D341Med (cell line): ENCODE measurements around the gene LMAN2L.

Experiments
- DNase-seq: peaks from one replicate; pipeline ENCODE4 v3.0.0; 2012; ENCODE audit warnings: low spot score

Gene LMAN2L

DNA sequence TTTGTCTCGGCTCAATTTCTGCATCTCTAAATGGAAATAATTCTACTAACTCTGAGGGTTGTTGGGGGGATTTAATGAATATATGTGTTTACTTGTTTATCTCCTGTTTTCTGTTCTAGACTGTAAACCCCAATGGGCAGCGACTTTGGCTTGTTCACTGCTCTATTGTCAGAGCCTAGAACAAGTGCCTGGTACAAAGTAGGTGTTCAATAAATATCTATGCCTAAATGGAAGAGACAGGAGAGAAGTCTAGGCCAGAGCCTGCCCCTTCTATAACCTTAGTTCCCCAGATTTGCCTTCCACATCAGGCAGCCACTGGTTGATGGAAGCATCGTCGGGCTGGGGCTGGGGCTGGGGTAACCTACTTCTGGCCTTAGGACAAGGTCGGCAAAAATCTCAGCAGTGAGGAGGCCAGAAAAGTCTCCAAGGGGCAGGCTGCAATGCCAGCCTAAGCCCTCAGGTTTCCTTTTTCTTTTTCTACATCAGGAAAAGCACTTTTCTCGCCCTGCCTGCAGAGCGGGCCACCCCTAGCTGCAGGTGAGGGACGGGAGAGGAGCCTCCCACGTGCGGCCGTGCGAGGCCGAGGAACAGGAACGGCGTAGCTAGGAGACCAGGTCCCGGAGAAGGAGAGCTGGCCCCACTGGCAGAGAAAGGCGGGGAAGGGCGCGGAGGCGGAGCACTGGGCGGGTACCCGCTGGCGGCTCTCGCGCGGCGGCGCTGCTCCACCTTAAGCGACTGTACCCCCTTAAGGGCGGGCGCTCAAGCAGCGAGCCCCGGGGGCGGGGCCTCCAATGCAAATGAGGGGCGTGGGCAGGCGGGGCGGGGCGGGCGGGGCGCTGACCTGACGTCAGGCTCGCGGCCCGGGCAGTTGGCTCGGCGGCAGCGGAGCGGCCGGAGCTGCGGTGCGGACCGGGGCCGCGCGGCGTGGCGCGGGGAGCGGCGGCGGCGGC, 20.4 kb upstream of the LMAN2L start, which contains the start of gene CNNM4:
CNNM4 (plus strand) TSS at position 867 of the 950 bp plus-strand sequence. CDS start 98 bp downstream, outside the sequence.
- peak; percentile 95 for DNase-seq

GRCh38 chr2:96759548-96759947, 19.7 kb upstream of the LMAN2L start:
- no peak for DNase-seq

DNA sequence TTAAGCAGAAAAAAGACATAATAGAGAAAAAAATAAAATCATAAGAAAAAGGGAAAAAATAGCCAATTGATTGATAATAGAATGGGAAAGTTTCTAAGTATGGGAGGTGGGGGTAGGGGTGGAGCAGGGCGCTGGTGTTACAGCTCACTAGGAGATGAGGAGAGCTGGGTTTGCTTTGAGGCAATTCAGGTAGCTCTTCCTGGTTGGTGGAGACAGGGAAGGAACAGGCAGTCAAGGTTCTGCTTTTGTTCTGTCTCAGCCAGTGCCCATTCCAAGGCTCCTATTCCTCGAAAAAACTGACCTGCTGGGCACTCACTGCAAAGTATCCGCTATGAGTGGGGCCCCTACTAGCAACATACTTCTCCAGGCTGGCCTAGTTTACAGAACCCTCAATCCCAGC, 19.1 kb upstream of the LMAN2L start:
- no peak for DNase-seq

DNA sequence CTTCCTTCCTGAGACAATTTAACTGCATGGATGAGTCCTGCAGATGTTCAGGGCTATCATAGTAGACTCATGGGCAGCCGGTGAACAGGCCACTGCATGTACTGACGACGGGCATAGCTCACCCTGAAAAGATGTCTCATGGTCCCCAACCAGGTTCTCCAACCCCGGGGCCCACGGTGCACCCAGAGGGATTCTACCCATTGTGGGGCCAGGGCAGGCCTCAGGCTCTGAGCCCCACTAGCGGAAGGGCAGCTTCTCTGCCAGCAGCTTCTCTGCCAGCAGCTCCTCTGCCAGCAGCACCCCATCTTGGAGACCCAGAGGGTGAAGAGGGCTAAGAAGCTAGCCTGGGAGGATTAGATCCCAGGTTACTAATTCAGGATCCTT, 17.6 kb upstream of the LMAN2L start:
- no peak for DNase-seq

DNA sequence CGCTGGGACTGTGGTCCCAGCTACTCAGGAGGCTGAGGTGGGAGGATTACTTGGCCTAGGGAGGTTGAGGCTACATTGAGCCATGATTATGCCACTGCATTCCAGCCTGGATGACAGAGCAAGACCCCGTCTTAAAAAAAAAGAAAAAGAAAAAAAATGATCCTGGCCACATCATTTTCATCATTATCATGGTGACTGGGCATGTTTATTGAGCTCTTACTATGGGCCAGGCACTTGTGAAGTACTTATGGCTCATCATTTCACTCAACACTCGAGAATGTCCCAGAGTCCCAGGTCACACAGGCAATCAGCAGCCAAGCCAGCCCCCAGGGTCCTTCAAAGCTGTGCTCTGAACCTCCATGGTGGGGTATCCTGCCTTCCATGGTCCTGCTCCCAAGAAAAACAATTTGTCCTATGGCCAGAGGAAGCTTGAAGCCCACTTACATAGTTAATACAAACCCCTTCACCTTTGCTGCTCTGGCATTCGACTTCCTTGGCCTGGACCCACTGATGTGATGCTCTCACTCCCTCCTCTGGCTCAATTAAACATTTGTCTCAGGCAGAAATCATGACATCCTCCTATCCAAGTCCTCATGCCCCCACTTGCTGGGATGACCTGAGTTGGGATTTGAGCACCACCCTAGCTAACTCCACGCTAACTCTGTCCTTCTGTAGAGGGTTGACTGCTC, 17.1 kb upstream of the LMAN2L start:
- no peak for DNase-seq

GRCh38 chr2:96754317-96754716, 14.5 kb upstream of the LMAN2L start:
- no peak for DNase-seq

GRCh38 chr2:96753661-96754282, 13.9 kb upstream of the LMAN2L start:
- no peak for DNase-seq

GRCh38 chr2:96751800-96752199, 11.9 kb upstream of the LMAN2L start:
- no peak for DNase-seq

DNA sequence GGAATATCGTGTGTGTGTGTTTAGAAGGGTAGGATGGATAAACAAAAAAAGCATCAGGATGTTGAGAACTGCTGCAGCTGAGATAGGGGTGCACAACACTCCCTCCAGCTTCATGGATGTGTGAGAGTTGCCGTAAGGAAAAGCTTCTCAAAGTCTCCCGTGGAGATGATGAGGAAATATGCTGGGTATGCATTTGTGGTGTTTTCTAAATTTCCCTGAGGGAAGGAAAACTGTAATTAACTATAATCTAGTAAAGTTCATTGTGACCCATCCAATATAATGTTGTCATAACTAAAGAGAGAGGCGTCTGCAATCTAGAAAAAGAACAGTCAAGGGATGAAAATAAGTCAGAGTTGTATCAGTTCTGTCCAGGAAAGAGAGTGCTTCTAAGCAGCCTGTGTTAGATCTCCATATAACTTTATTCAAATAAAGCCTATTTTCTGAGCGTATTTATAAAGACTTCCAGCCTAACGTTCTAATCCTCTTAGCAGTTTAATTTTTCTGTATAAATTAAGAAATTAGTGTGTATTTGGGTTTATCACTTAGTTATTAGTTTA, 7.3 kb upstream of the LMAN2L start:
- DNase-seq, result no peak

- DNase-seq, result no peak
Observed at GRCh38 chr2:96739076-96739632, 710 bp downstream of the LMAN2L start.

GRCh38 chr2:96737831-96738230, 2.0 kb downstream of the LMAN2L start:
- DNase-seq, result no peak

DNA sequence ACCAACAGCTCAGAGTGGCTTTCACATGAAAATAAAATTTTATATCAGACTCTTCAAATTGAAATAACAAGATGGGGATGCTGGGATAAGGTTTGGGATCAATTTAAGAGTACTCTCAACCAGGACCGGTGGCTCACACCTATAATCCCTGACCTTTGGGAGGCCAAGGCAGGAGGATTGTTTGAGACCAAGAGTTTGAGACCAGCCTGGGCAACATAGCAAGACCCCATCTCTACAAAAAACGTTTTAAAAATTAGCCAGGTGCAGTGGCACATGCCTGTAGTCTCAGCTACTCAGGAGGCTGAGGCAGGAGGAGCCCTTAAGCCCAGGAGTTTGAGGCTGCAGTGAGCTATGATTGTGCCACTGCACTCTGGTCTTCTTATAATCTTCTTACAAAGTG, 2.6 kb downstream of the LMAN2L start:
- DNase-seq, result no peak

GRCh38 chr2:96734880-96735583, 4.8 kb downstream of the LMAN2L start:
- DNase-seq, result no peak

GRCh38 chr2:96733931-96734330, 5.9 kb downstream of the LMAN2L start:
- no peak for DNase-seq

GRCh38 chr2:96730212-96730611, 9.7 kb downstream of the LMAN2L start:
- DNase-seq, result no peak

DNA sequence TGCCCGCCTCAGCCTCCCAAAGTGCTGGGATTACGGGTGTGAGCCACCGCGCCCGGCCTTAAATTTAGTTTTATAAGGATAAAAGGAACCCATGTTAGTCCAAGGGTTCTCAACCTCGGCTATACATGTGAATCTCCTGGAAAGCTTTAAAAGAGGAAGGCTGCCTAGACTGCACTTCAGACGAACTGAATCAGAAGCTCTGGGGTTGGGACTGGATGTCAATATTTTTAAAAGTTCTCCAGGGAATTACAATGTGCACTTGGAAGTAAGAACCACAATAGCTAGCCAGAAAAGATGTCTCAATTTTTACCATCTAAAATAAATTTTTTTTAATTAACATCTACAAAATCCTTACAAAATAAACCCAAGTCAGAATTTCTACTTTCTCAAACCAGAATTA, 10.1 kb downstream of the LMAN2L start:
- no peak for DNase-seq

GRCh38 chr2:96727431-96727830, 12.4 kb downstream of the LMAN2L start:
- no peak for DNase-seq

GRCh38 chr2:96726131-96726530, 13.7 kb downstream of the LMAN2L start:
- no peak for DNase-seq

DNA sequence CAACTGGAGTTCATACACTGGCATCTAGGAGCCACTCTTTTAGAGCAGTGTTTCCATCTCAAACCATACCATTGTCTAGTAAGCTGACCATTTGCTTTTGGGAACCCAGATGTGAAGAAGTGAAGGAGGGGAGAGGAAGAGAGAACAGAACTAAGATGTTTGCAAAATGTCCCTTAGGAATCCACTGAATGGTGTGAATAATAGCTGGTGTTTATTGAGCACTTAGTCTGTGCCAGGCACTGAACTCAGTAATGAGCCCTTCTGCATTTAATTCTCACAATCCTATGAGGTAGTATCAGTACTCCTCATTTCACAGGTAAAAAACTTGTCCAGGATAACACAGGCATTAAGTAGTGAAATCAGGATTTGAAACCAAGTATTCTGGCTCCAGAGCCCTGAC, 23.5 kb downstream of the LMAN2L start:
- no peak for DNase-seq

- DNase-seq, result no peak
Observed at GRCh38 chr2:96715658-96716057, 24.2 kb downstream of the LMAN2L start.

DNA sequence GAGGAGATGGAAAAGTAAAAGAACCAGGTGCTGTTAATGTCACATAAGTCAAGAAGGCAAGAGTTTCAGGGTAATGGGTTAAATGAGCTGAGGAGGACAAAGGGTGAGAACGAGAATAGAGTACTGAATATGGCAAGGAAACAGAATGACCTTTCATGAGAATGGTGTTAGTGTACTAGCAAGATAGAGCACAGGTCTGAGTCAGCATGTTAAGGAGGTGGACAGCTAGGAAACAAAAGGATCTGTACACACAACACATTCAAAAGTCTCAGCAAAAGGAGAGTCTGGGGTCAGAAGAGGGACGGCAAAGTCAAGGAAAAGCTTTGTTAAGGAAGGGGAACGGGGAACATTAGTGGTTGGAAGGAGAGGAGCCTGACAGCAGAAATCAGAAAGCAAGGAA, 28.9 kb downstream of the LMAN2L start:
- no peak for DNase-seq
